ENCODE measurements around the gene NCBP2.
A peak's percentile ranks its signal among the peaks of the same experiment; 100 is the strongest.

The NCBP2 gene

DNA sequence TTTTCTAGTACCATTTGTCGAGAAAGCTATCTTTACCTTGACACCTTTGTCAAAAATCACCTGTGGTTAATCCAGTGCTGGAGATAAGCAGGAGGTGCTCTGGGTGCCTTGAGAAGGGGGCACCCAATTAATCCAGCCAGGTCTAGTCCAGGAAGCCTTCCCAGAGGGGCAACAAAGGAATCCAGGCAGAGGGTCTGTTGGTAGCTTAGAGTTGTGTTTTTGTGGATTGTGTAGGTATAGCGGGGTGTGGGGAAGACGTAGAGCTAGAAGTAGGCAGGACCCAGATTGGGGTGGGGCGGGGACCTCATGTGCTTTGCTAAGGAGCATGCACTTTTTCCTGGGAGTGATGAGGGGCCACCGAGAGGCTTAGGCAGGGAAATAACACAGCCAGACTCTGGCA lies 32.3 kb upstream of the NCBP2 start:
- H3K4me3 Mint-ChIP-seq: no peak overlapping the region
- H3K9me3 Mint-ChIP-seq: no peaks in the 10 kb centered on the region
- peaks cover 13% of the 10 kb centered on the region for H3K4me1 Mint-ChIP-seq (ENCODE audit: low read depth)
- peaks cover 12% of the 10 kb centered on the region for H3K27me3 Mint-ChIP-seq (ENCODE audit: low read depth)
- H3K36me3 Mint-ChIP-seq (ENCODE audit: low read depth): no peaks in the 10 kb centered on the region
- no peak overlapping the region for H3K27ac Mint-ChIP-seq

DNA sequence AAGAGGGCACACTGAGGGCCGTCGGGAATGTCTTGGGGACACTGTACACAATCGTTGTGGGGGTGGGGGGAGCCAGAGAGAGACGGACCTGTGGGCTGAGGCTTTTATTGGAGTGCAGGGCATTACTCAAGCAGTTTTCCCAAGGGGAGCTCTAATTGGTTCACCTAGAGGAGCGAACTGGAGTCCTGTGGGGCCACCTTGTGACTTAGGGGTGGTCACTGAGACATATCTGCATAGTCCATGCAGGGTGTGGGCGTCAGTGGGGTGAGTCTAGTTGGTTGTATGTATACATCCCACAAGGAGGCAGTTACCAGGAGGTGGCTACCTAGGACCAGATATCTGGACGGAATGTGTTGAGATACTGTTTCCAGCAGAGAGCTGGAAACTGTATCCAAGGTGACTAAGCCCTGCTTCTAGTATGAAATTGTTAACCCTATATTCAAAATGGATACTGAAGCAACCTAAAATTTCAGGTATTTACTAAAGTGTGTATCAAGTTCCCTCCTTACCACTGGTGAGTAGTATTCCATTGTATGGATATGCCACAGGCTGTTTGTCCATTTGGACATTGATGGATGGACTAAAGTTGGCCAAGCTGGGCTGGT lies 28.9 kb upstream of the NCBP2 start:
- peaks cover 12% of the 10 kb centered on the region for H3K27me3 Mint-ChIP-seq (ENCODE audit: low read depth)
- no peaks in the 10 kb centered on the region for H3K9me3 Mint-ChIP-seq
- H3K4me1 Mint-ChIP-seq (ENCODE audit: low read depth): peaks cover 14% of the 10 kb centered on the region
- no peak overlapping the region for H3K27ac Mint-ChIP-seq
- H3K36me3 Mint-ChIP-seq (ENCODE audit: low read depth): peaks cover 2% of the 10 kb centered on the region
- no peak overlapping the region for H3K4me3 Mint-ChIP-seq

GRCh38 chr3:196970547-196971093 lies 28.3 kb upstream of the NCBP2 start:
- Mint-ChIP-seq H3K9me3 (no peaks in the 10 kb centered on the region), H3K27ac (peak overlapping the region; percentile 78), H3K4me1 (ENCODE audit: low read depth) (peaks cover 14% of the 10 kb centered on the region), H3K36me3 (ENCODE audit: low read depth) (peaks cover 2% of the 10 kb centered on the region), H3K4me3 (peak overlapping the region; percentile 80), H3K27me3 (ENCODE audit: low read depth) (peaks cover 12% of the 10 kb centered on the region)

- Mint-ChIP-seq H3K27ac (peak overlapping the region; percentile 78), H3K36me3 (ENCODE audit: low read depth) (peaks cover 2% of the 10 kb centered on the region), H3K4me1 (ENCODE audit: low read depth) (peaks cover 14% of the 10 kb centered on the region), H3K4me3 (peak overlapping the region; percentile 80), H3K9me3 (no peaks in the 10 kb centered on the region), H3K27me3 (ENCODE audit: low read depth) (peaks cover 12% of the 10 kb centered on the region)
Observed at GRCh38 chr3:196969660-196970546, 27.6 kb upstream of the NCBP2 start.

GRCh38 chr3:196969134-196969659 lies 26.9 kb upstream of the NCBP2 start:
- peak overlapping the region; percentile 68 for H3K27ac Mint-ChIP-seq
- peaks cover 2% of the 10 kb centered on the region for H3K36me3 Mint-ChIP-seq (ENCODE audit: low read depth)
- peak overlapping the region; percentile 82 for H3K4me3 Mint-ChIP-seq
- H3K4me1 Mint-ChIP-seq (ENCODE audit: low read depth): peaks cover 14% of the 10 kb centered on the region
- H3K27me3 Mint-ChIP-seq (ENCODE audit: low read depth): peaks cover 12% of the 10 kb centered on the region
- H3K9me3 Mint-ChIP-seq: no peaks in the 10 kb centered on the region

DNA sequence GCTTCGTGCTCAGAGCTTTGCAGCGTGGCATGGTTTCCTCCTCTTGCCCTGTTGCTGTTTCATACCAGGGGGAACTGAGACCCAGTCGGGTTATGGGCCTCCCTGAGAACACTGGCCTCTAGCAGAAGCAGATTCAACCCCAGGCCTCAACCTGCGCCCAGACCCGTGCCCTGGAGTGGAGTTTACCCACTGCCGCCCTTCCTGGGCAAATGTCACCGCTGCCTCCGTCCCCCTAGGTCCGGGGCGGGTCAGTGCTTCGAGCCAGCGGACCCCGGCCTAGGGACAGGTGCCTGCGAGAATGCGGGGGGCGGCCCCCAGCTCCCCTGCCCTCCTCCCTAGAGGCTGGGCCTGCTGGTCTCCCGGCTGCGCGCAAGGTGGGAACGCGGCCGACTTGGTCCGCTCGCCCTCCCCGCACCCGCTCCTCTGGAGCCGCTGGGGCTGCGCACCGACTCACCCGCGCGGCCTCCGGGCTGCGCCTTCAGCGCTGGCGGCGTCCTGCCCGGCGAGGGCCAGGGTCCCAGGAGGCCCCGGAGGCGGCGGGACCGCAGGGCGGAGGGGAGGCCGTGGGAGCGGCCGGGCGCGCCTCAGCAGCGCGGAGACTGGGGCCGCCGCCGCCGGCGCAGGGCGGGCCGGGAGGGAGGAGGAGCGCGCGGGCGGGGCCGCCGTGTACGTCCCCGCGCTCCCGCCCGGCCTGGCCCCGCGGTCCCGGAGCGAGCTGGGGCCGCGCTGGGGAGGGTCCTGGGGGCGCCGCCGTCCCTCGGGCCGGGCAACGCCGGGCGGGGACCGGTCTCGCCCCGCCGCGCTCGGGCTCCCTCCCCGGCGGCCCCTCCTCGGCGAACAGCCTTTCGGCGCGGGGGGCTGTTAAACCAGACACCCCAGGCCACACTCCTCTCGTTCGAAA lies 26.2 kb upstream of the NCBP2 start, which contains the start of gene PIGZ:
Gene PIGZ (minus strand): TSS at position 601 of the 901 bp plus-strand sequence. CDS start 16,802 bp downstream, outside the sequence.
- Mint-ChIP-seq H3K36me3 (ENCODE audit: low read depth) (peaks cover 2% of the 10 kb centered on the region), H3K27ac (peak within 1 kb of the TSS; percentile 68), H3K27me3 (ENCODE audit: low read depth) (peaks cover 12% of the 10 kb centered on the region), H3K4me3 (peak within 1 kb of the TSS; percentile 82), H3K4me1 (ENCODE audit: low read depth) (peaks cover 14% of the 10 kb centered on the region), H3K9me3 (no peaks in the 10 kb centered on the region)

DNA sequence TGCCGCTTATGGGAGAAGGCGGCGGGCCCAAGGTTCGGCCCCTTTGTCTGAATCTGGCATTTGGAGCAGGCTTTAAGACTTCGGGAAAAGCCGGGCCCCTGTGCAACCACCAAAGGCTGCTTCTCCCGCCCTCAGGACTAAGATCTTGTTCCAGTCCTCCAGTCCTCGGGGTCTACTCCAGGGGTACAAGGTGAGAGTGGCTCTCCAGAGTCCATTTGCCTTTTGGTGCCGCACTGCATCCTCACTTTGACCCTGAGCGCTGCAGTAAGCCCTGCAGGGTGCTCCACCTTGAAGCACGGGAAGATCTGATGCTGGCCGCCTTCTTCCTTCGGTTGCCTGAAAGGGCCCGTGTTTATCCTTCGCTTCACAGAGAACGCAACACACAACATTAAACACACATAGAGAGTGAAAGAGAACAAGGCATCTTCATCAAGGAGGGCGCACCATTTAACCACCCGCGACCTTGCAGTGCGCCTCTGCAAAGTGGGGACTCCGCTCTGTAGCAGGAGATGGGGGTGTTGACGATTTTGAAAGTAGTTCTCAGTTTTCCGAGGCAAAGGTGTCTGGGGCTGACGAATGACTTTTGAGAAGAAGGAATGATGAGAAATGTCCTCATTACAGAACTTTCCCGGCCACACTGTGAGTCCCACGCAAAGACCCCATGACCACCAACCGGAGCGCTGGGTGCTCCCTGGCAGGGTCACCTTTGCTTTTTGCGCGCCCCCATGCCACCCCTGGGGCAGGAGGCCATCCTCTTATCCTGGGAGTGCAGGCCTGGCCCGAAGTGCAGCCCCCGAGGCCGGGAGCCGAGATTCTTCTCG lies 25.3 kb upstream of the NCBP2 start:
- Mint-ChIP-seq H3K36me3 (ENCODE audit: low read depth) (peaks cover 2% of the 10 kb centered on the region), H3K4me3 (peak overlapping the region; percentile 76), H3K27me3 (ENCODE audit: low read depth) (peaks cover 12% of the 10 kb centered on the region), H3K27ac (no peak overlapping the region), H3K4me1 (ENCODE audit: low read depth) (peaks cover 14% of the 10 kb centered on the region), H3K9me3 (no peaks in the 10 kb centered on the region)

DNA sequence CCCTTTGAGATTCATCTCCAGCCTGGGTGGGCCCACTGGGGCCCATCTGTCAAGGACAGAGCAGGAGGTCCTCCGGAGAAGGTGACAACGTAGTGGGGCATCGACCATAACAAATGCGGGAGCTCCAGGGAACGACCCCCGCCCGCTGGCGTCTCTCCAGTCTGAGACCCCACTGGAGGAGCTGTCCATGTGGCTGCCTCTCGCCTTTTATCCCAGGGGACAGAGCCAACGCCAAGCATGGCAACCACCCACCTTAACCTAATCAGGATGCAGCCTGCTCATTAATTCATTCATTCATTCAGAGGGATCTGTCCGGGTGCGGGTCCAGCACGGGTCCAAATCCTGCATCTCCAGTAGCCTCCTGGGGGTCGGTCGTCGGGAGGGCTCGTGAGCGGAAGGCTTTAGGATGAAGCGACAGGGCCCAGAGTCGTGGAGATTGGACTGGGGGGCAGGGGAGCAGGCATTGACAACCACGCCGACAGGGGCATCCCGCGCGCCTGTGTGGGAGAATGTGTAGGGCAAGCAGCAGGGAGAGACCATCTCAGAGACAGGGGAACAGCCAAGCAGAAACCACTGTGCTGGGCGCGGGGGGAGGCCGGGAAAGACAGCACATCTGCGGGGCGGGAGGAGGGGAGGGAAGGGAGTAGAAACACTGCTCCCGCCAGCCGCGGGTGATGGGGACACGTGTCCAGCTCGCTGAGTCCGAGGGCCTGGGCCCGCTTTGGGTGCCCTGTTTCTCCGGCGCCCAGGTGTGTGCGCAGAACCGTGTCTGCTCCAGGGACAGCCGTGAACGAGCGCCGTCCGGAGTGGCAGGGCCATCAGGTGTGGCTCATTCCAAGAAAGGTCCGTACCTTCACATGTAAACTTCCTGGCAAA lies 24.4 kb upstream of the NCBP2 start:
- no peak overlapping the region for H3K27ac Mint-ChIP-seq
- peaks cover 2% of the 10 kb centered on the region for H3K36me3 Mint-ChIP-seq (ENCODE audit: low read depth)
- peaks cover 12% of the 10 kb centered on the region for H3K27me3 Mint-ChIP-seq (ENCODE audit: low read depth)
- peak overlapping the region; percentile 66 for H3K4me3 Mint-ChIP-seq
- peaks cover 14% of the 10 kb centered on the region for H3K4me1 Mint-ChIP-seq (ENCODE audit: low read depth)
- no peaks in the 10 kb centered on the region for H3K9me3 Mint-ChIP-seq

DNA sequence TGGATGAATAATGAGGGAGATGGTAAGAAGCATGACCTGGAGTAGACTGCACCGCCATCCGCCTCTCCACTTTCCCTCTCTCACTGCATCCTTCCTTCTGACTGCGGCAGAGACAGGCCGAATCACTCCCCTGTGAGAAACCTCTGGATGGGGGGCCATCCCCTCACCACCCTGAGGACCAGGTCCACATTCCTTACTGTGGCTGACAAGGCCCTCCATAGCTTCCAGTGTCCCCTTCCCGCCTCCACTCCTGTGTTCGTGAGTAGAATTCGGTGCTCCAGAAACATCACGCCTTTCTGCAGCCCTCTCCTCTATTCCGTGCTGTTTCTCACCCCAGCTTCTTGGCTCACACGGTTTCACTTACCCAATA lies 23.5 kb upstream of the NCBP2 start:
- Mint-ChIP-seq H3K4me3 (no peak overlapping the region), H3K4me1 (ENCODE audit: low read depth) (peaks cover 14% of the 10 kb centered on the region), H3K9me3 (no peaks in the 10 kb centered on the region), H3K27ac (no peak overlapping the region), H3K27me3 (ENCODE audit: low read depth) (peaks cover 7% of the 10 kb centered on the region), H3K36me3 (ENCODE audit: low read depth) (peaks cover 2% of the 10 kb centered on the region)

DNA sequence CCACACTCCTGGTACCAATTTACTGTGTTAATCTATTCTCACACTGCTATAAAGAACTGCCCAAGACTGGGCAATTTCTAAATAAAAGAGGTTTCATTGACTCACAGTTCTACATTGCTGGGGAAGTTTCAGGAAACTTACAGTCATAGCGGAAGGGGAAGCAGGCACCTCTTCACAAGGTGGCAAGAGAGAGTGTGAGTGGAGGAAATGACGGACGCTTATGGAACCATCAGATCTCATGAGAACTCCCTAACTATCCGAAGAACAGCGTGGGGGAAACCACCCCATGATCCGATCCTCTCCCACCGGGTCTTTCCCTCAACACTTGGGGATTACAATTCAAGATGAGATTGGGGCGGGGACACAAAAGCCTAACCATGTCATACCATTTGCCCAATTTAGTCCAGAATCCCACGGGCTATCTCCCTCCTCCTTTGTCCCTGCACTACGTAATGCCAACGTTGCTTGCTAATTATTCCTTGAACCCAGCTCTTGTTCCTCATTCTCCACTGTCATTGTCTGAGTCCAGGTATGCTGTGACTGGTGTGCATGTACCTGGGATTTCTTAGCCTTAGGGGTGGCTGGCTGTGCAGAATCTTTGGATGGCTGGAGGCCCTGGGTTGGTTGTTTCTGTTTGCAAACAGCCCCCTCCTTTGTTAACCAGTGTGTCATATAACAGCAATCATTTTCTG lies 22.9 kb upstream of the NCBP2 start:
- H3K9me3 Mint-ChIP-seq: no peaks in the 10 kb centered on the region
- H3K4me3 Mint-ChIP-seq: no peak overlapping the region
- H3K36me3 Mint-ChIP-seq (ENCODE audit: low read depth): peaks cover 2% of the 10 kb centered on the region
- peaks cover 10% of the 10 kb centered on the region for H3K4me1 Mint-ChIP-seq (ENCODE audit: low read depth)
- peaks cover 2% of the 10 kb centered on the region for H3K27me3 Mint-ChIP-seq (ENCODE audit: low read depth)
- no peak overlapping the region for H3K27ac Mint-ChIP-seq

- no peak overlapping the region for H3K27ac Mint-ChIP-seq
- H3K27me3 Mint-ChIP-seq (ENCODE audit: low read depth): no peaks in the 10 kb centered on the region
- H3K4me3 Mint-ChIP-seq: no peak overlapping the region
- peaks cover 7% of the 10 kb centered on the region for H3K4me1 Mint-ChIP-seq (ENCODE audit: low read depth)
- H3K9me3 Mint-ChIP-seq: no peaks in the 10 kb centered on the region
- H3K36me3 Mint-ChIP-seq (ENCODE audit: low read depth): peaks cover 2% of the 10 kb centered on the region
Observed at GRCh38 chr3:196963631-196963953, 21.3 kb upstream of the NCBP2 start.

DNA sequence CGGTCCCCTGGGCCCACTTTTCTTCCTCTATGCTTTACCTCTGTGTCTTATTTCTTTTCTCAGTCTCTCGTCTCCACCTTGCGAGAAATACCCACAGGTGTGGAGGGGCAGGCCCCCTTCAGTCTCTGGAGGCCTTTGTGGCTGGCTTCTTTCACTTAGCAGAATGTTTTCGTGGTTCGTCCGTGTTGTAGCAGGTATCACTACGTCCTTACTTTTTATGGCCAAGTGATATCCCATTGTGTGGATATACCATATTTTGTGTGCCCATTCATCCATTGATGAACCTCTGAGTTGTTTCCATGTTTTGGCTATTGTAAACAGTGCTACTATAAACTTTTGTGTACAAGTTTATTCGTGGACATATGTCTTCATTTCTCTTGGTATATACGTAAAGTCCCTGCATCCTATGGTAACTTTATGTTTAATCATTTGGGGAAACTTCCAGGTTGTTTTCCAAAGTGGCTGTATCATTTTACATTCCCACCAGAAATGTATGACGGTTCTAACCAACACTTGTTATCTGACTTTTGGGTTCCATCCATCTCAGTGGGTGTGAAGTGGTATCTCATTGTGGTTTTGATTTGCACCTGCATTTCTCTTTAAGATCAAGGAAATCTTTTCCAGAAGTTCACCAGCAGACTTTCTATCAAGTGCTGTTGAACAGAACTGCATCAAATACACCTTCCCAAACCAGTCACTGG lies 20.8 kb upstream of the NCBP2 start:
- Mint-ChIP-seq H3K27ac (no peak overlapping the region), H3K4me1 (ENCODE audit: low read depth) (peaks cover 6% of the 10 kb centered on the region), H3K36me3 (ENCODE audit: low read depth) (peaks cover 2% of the 10 kb centered on the region), H3K9me3 (no peaks in the 10 kb centered on the region), H3K27me3 (ENCODE audit: low read depth) (no peaks in the 10 kb centered on the region), H3K4me3 (no peak overlapping the region)

Measured in T-helper 1 cell treated with Interleukin-12 subunit alpha and Interleukin-12 subunit beta and Interleukin-4 antibody, amounts not matched to agents 30 μg/mL and 1 μg/mL, for 36 hours (primary cell).